Fibroblast of pulmonary artery (primary cell): Measurements from ENCODE around the gene VGLL4.

Source experiments
- DNase-seq: peaks from one replicate; pipeline ENCODE4 v3.0.0-alpha.2; 2010; ENCODE audit warnings: low read depth
- H3K4me3 ChIP-seq: replicated peaks from 2 replicates; pipeline ENCODE4 v1.5.1; 2011; ENCODE audit warnings: low read depth, mild to moderate bottlenecking, control low read depth, low read length, moderate library complexity
- TF ChIP-seq, protein P1 (sequence below): IDR thresholded peaks from 2 replicates; pipeline ENCODE4 v1.5.1; 2011; ENCODE audit warnings: mild to moderate bottlenecking, control low read depth, low read length, inconsistent platforms; ENCODE audit errors: missing control alignments

The VGLL4 gene

DNA sequence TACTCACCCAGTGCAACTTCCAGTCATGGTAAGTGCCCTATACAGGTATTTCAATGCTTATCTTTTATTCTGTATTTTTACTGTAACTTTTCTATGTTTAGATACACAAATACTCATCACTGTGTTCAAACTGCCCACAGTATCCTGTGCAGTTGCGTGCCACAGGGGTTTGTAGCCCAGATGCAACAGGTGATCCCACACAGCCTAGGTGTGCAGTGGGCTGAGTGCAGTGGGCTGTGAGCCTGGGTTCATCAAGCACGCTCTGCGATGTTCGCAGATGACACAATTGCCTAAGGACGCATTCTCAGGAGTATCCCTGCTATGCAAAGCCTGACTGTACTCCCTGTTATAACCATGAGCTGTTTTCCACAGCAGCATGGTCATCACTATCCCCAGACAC, 36.2 kb upstream of the VGLL4 start:
- TF ChIP-seq, protein P1, sequence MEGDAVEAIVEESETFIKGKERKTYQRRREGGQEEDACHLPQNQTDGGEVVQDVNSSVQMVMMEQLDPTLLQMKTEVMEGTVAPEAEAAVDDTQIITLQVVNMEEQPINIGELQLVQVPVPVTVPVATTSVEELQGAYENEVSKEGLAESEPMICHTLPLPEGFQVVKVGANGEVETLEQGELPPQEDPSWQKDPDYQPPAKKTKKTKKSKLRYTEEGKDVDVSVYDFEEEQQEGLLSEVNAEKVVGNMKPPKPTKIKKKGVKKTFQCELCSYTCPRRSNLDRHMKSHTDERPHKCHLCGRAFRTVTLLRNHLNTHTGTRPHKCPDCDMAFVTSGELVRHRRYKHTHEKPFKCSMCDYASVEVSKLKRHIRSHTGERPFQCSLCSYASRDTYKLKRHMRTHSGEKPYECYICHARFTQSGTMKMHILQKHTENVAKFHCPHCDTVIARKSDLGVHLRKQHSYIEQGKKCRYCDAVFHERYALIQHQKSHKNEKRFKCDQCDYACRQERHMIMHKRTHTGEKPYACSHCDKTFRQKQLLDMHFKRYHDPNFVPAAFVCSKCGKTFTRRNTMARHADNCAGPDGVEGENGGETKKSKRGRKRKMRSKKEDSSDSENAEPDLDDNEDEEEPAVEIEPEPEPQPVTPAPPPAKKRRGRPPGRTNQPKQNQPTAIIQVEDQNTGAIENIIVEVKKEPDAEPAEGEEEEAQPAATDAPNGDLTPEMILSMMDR = no peak
- H3K4me3 ChIP-seq = no peak overlapping the region
- no peak for DNase-seq

GRCh38 chr3:11672363-11672762, 28.6 kb upstream of the VGLL4 start:
- TF ChIP-seq, protein P1 = no peak
- DNase-seq = no peak

DNA sequence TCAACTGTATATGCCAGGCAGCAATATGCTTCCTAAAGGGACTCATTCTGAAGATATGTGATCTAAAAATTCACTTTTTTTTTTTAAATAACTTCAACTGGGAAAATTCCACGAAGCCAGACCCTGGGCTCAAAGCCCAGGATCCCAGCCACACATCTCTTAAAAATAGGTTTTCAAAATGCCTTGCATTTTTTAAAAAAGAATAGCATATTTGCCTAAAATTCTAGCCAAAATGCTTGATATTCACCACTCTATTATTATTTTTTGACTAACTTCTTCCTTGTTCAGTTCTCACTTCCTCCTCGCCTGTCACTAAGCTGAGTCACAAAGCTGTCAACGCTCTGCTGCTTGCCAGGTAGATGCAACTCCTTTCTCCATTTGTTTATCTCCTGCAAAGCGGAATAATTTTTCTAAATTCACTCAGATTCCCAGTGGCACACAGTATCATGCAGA, 28.0 kb upstream of the VGLL4 start:
- no peak overlapping the region for H3K4me3 ChIP-seq
- TF ChIP-seq, protein P1 = no peak
- peak; percentile 64 for DNase-seq

More at GRCh38 chr3:11672363-11672762, 28.6 kb upstream of the VGLL4 start:
- H3K4me3 ChIP-seq = no peak overlapping the region

DNA sequence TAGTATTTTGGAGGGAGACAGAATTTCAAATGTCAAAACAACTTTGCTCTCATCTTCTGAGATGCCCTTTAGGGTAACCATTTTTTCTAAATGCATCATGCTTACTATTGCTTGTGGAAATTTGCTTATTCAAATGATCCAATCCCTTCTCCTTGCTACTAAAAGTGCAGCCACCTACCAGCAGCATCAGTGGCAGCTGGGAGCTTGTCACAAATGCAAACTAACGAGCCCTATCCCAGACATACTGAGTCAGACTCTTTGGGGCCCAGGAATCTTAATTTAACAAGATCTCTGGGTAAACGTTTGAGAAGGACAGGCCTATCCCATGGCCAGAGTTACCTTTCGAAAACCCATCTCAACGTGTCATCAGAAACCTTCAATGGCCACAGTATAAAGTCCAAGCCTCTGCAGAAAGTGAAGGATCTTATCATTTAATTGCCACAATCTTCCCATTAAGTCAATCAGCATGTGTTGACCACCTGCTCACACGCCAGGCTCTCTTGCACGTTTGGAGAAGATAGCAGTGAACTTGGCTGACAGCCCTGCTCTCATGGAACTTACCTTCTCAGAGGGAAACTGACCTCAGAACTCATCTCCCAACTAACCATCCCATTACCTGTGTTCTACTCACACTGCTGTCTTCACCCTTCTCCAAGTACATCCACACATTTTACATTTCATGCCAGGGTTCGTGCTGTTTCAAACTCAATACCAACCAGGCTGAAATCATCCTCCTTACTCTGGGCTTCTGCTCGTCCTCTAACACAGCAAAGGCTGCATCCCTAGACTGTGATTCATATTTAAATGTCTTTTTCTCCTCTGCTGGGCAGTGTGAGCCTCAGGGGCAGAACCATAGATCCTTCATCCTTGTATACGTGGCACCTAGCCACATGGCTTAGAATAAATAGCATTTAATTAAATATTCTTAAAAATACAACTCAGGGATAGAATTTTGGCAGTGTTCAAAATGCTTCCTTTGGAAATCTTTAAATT, 24.8 kb upstream of the VGLL4 start:
- no peak overlapping the region for H3K4me3 ChIP-seq
- no peak for DNase-seq
- TF ChIP-seq, protein P1 = no peak

- no peak overlapping the region for H3K4me3 ChIP-seq
- no peak for DNase-seq
- TF ChIP-seq, protein P1 = no peak
Observed at GRCh38 chr3:11665331-11665730, 21.6 kb upstream of the VGLL4 start.

DNA sequence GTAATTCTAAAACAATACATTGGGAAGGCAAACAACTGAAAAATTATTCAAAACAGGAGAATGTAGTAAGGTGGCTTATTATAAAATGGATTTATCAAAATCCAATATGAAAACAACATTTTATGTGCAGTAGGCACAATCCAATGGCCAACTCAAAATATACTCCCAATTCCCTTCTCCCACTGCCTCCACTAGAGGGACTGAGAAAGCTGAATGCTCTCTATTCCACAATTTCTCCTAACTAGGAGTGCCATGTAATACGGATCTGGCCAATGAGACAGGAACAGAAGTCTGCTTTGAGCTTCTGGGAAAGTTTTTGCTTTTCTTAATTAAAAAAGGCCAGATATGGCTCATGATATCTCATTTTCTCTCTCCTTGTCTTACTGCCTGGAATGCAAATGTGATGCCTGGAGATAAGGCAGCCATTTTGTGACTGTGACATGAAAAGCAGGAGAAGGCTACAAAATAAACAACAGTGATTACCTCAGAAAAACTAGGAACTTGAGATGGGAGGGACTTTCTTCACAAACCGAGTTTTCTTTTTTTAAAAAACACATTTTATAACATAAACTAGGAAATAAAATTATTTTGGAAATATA, 18.8 kb upstream of the VGLL4 start:
- TF ChIP-seq, protein P1 = peak; percentile 53
- peak; percentile 38 for DNase-seq
- H3K4me3 ChIP-seq = no peak overlapping the region
